ENCODE data around the gene LHX6. TPM values are rescaled to one million over a fixed set of nuclear protein-coding genes. Genes with fewer than 3 reads are reported as not detected.

Gene LHX6
- polyA plus RNA-seq, 2 of the 4 experiments (the other 2 are of a cell fraction), result 0.14 to 0.26 TPM

DNA sequence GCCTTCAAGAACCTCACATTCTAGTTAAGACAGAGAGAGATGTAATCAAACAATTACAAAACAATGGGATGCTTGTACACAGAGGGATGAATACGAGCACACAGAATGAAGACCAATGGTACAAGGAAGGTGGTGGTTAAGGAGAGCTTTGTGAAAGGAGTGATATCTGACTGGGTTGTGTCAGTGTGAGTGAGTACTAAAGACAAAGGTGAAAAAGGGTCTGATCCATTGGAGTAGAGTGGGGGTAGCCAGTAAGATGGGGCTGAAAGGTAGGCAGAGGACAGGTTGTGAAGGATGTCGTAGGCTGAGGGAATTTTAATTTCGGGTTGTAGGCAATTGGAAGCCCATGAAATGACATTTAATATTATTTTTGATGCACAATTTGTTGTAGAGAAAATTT, 26.0 kb upstream of the LHX6 start:
- TF ChIP-seq FOXS1 (CRISPR knock-in tag; IDR thresholded peaks at IDR 0.05) (no peak), TP53 (CRISPR knock-in tag; IDR thresholded peaks at IDR 0.05) (no peak), MAX (IDR thresholded peaks at IDR 0.05) (no peak), MYC (IDR thresholded peaks at IDR 0.05; ENCODE audit: borderline replicate concordance, low read length) (no peak), EP300 (IDR thresholded peaks at IDR 0.05) (no peak), RAD21 (conservative IDR thresholded peaks at IDR 0.05 in 1 of 2, IDR thresholded peaks at IDR 0.05 in 1 of 2) (no peak), NPAS2 (CRISPR knock-in tag; IDR thresholded peaks at IDR 0.05; ENCODE audit: borderline replicate concordance) (no peak), KDM1A (IDR thresholded peaks at IDR 0.05; ENCODE audit: low read depth) (no peak), ZC3H11A (IDR thresholded peaks at IDR 0.05) (no peak), GATA3 (IDR thresholded peaks at IDR 0.05; ENCODE audit: borderline replicate concordance) (no peak), POLR2A (IDR thresholded peaks at IDR 0.05; ENCODE audit: low read length) (no peak), HOXB5 (CRISPR knock-in tag; IDR thresholded peaks at IDR 0.05) (no peak), CHD2 (IDR thresholded peaks at IDR 0.05; ENCODE audit: low read length, partially characterized antibody) (no peak), FOSB (CRISPR knock-in tag; IDR thresholded peaks at IDR 0.05) (no peak)
- TF ChIP-seq, protein P1, sequence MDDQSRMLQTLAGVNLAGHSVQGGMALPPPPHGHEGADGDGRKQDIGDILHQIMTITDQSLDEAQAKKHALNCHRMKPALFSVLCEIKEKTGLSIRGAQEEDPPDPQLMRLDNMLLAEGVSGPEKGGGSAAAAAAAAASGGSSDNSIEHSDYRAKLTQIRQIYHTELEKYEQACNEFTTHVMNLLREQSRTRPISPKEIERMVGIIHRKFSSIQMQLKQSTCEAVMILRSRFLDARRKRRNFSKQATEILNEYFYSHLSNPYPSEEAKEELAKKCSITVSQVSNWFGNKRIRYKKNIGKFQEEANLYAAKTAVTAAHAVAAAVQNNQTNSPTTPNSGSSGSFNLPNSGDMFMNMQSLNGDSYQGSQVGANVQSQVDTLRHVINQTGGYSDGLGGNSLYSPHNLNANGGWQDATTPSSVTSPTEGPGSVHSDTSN (IDR thresholded peaks at IDR 0.05), result no peak
- TF ChIP-seq, protein P2, sequence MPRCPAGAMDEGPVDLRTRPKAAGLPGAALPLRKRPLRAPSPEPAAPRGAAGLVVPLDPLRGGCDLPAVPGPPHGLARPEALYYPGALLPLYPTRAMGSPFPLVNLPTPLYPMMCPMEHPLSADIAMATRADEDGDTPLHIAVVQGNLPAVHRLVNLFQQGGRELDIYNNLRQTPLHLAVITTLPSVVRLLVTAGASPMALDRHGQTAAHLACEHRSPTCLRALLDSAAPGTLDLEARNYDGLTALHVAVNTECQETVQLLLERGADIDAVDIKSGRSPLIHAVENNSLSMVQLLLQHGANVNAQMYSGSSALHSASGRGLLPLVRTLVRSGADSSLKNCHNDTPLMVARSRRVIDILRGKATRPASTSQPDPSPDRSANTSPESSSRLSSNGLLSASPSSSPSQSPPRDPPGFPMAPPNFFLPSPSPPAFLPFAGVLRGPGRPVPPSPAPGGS (IDR thresholded peaks at IDR 0.05), result no peak
- TF ChIP-seq, protein P3, sequence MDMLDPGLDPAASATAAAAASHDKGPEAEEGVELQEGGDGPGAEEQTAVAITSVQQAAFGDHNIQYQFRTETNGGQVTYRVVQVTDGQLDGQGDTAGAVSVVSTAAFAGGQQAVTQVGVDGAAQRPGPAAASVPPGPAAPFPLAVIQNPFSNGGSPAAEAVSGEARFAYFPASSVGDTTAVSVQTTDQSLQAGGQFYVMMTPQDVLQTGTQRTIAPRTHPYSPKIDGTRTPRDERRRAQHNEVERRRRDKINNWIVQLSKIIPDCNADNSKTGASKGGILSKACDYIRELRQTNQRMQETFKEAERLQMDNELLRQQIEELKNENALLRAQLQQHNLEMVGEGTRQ (IDR thresholded peaks at IDR 0.05), result no peak
- TF ChIP-seq, protein P4, sequence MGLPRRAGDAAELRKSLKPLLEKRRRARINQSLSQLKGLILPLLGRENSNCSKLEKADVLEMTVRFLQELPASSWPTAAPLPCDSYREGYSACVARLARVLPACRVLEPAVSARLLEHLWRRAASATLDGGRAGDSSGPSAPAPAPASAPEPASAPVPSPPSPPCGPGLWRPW (IDR thresholded peaks at IDR 0.05), result no peak
- WGBS (ENCODE audit: missing lambda C conversion rate), result 88% methylated on average over 3 of the region's 3 CpGs
- POLR2A ChIA-PET, result no interaction called here
- no peaks in the 10 kb centered on the region for H3K4me1 ChIP-seq
- H3K4me3 ChIP-seq, result no peak overlapping the region
- DNase-seq (ENCODE audit: low read depth in 1 of 2, low spot score in 1 of 2) (no peak), ATAC-seq (no peak), FAIRE-seq (no peak)
- H3K27ac ChIP-seq, result no peak overlapping the region
- CTCF ChIA-PET, result interaction anchor here (0.7 kb wide), 1 partner anchor 29 kb away, joined by 3 read pairs; no protein-coding TSS in a partner anchor
- no peaks in the 10 kb centered on the region for H3K9me3 ChIP-seq
- H3K4me2 ChIP-seq, result no peak overlapping the region

- Histone ChIP-seq H3K4me2 (no peak overlapping the region), H3K9me3 (no peaks in the 10 kb centered on the region), H3K27ac (no peak overlapping the region), H3K4me3 (no peak overlapping the region), H3K4me1 (no peaks in the 10 kb centered on the region)
- TF ChIP-seq JUNB (IDR thresholded peaks at IDR 0.05) (no peak), HDAC2 (IDR thresholded peaks at IDR 0.05) (no peak), RARB (CRISPR knock-in tag; IDR thresholded peaks at IDR 0.05) (no peak), POLR2A (IDR thresholded peaks at IDR 0.05; ENCODE audit: low read length) (no peak), HEYL (CRISPR knock-in tag; IDR thresholded peaks at IDR 0.05) (no peak), TFCP2L1 (CRISPR knock-in tag; IDR thresholded peaks at IDR 0.05) (no peak), MAFK (IDR thresholded peaks at IDR 0.05; ENCODE audit: partially characterized antibody) (no peak), ZNF302 (CRISPR knock-in tag; IDR thresholded peaks at IDR 0.05) (no peak), NR3C1 (IDR thresholded peaks at IDR 0.05) (no peak), HOXA7 (CRISPR knock-in tag; IDR thresholded peaks at IDR 0.05) (no peak)
- TF ChIP-seq, protein P5, sequence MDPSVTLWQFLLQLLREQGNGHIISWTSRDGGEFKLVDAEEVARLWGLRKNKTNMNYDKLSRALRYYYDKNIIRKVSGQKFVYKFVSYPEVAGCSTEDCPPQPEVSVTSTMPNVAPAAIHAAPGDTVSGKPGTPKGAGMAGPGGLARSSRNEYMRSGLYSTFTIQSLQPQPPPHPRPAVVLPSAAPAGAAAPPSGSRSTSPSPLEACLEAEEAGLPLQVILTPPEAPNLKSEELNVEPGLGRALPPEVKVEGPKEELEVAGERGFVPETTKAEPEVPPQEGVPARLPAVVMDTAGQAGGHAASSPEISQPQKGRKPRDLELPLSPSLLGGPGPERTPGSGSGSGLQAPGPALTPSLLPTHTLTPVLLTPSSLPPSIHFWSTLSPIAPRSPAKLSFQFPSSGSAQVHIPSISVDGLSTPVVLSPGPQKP (IDR thresholded peaks at IDR 0.05; ENCODE audit: low read depth, low read length), result no peak
- WGBS (ENCODE audit: missing lambda C conversion rate), result 93% methylated on average over 5 of the region's 5 CpGs
- ChIA-PET POLR2A (no interaction called here), CTCF (interaction anchor here (0.8 to 1.0 kb wide), 2 partner anchors 10 to 129 kb away, joined by 3 read pairs; no protein-coding TSS in a partner anchor)
- ATAC-seq (no peak), DNase-seq (ENCODE audit: low read depth in 1 of 2, low spot score in 1 of 2) (no peak), FAIRE-seq (no peak)
Observed at GRCh38 chr9:122252796-122253195, 24.0 kb upstream of the LHX6 start.

Measured in A549 (cell line).